H9 (cell line): Measurements from ENCODE around the gene NR4A2. TPM values are rescaled to one million over a fixed set of nuclear protein-coding genes. Genes with fewer than 3 reads are reported as not detected.

Experiments
- DNase-seq: peaks from one replicate; pipeline ENCODE4 v3.0.0-alpha.2; 2017
- H2AFZ ChIP-seq: one replicate; pipeline ENCODE4 v1.6.1; 2013; ENCODE audit warnings: mild to moderate bottlenecking, low read length, control low read depth, moderate library complexity
- H2AK5ac ChIP-seq: 2 replicates; pipeline ENCODE4 v1.6.1; 2013; ENCODE audit warnings: low read length, control low read depth, mixed read lengths; ENCODE audit not compliant: insufficient read length
- H2BK120ac ChIP-seq: one replicate; pipeline ENCODE4 v1.6.1; 2013; ENCODE audit warnings: low read depth, mild to moderate bottlenecking, low read length, control low read depth, inconsistent platforms; ENCODE audit not compliant: poor library complexity, severe bottlenecking
- H2BK12ac ChIP-seq: 2 replicates; pipeline ENCODE4 v1.6.1; 2013; ENCODE audit warnings: low read length, control low read depth, mixed read lengths, low read depth; ENCODE audit not compliant: insufficient read length
- H2BK15ac ChIP-seq: 2 replicates; pipeline ENCODE4 v1.6.1; 2013; ENCODE audit warnings: low read depth, low read length, control low read depth
- H2BK20ac ChIP-seq: one replicate; pipeline ENCODE4 v1.6.1; 2013; ENCODE audit warnings: low read depth, mild to moderate bottlenecking, low read length, control low read depth, inconsistent platforms; ENCODE audit not compliant: poor library complexity, severe bottlenecking
- H2BK5ac ChIP-seq: 2 replicates; pipeline ENCODE4 v1.6.1; 2013; ENCODE audit warnings: low read length, control low read depth, mixed read lengths; ENCODE audit not compliant: insufficient read length
- H3K14ac ChIP-seq: 2 replicates; pipeline ENCODE4 v1.6.1; 2013; ENCODE audit warnings: low read length, control low read depth; ENCODE audit not compliant: insufficient read depth
- H3K18ac ChIP-seq: 2 replicates; pipeline ENCODE4 v1.6.1; 2013; ENCODE audit warnings: low read depth, mild to moderate bottlenecking, mixed read lengths, low read length, control low read depth; ENCODE audit not compliant: insufficient read length
- H3K23ac ChIP-seq: 2 replicates; pipeline ENCODE4 v1.6.1; 2013; ENCODE audit warnings: low read length, control low read depth, mixed read lengths, low read depth; ENCODE audit not compliant: insufficient read length
- H3K23me2 ChIP-seq: 2 replicates; pipeline ENCODE4 v1.6.1; 2013; ENCODE audit warnings: low read depth, mild to moderate bottlenecking, mixed read lengths, low read length, control low read depth; ENCODE audit not compliant: insufficient read length, poor library complexity, severe bottlenecking
- H3K27ac ChIP-seq: 2 replicates; pipeline ENCODE4 v1.5.1; 2013; ENCODE audit warnings: low read length, control low read depth, mixed read lengths, low read depth; ENCODE audit not compliant: insufficient read length
- H3K27me3 ChIP-seq: 2 replicates; pipeline ENCODE4 v1.6.1; 2013; ENCODE audit warnings: low read length, control low read depth, inconsistent platforms; ENCODE audit not compliant: insufficient read depth
- H3K4ac ChIP-seq: 2 replicates; pipeline ENCODE4 v1.6.1; 2013; ENCODE audit warnings: low read depth, mild to moderate bottlenecking, control low read depth, inconsistent platforms, low read length, moderate library complexity
- H3K4me1 ChIP-seq: 2 replicates; pipeline ENCODE4 v1.6.1; 2013; ENCODE audit warnings: low read length, control low read depth, inconsistent platforms; ENCODE audit not compliant: insufficient read depth
- H3K4me2 ChIP-seq: 2 replicates; pipeline ENCODE4 v1.6.1; 2013; ENCODE audit warnings: low read length, control low read depth, mixed read lengths; ENCODE audit not compliant: insufficient read length, insufficient read depth
- H3K56ac ChIP-seq: 2 replicates; pipeline ENCODE4 v1.6.1; 2013; ENCODE audit warnings: low read depth, mild to moderate bottlenecking, mixed read lengths, low read length, control low read depth; ENCODE audit not compliant: insufficient read length
- H3K79me1 ChIP-seq: 2 replicates; pipeline ENCODE4 v1.6.1; 2013; ENCODE audit warnings: low read depth, mild to moderate bottlenecking, moderate library complexity, low read length, control low read depth, inconsistent platforms; ENCODE audit not compliant: insufficient read depth, poor library complexity, severe bottlenecking
- H3K79me2 ChIP-seq: 2 replicates; pipeline ENCODE4 v1.6.1; 2013; ENCODE audit warnings: low read length, control low read depth, inconsistent platforms; ENCODE audit not compliant: insufficient read depth
- H3K9ac ChIP-seq: 2 replicates; pipeline ENCODE4 v1.6.1; 2013; ENCODE audit warnings: low read length, control low read depth, mixed read lengths; ENCODE audit not compliant: insufficient read length; ENCODE audit errors: extremely low read depth
- H3K9me3 ChIP-seq: one replicate; pipeline ENCODE4 v1.6.1; 2013; ENCODE audit warnings: low read depth, low read length, inconsistent platforms; ENCODE audit not compliant: control insufficient read depth
- H3T11ph ChIP-seq: one replicate; pipeline ENCODE4 v1.6.1; 2013; ENCODE audit warnings: mild to moderate bottlenecking, low read length, control low read depth, inconsistent platforms
- H4K20me1 ChIP-seq: one replicate; pipeline ENCODE4 v1.6.1; 2013; ENCODE audit not compliant: control insufficient read depth, insufficient read length, insufficient read depth
- H4K5ac ChIP-seq: 2 replicates; pipeline ENCODE4 v1.6.1; 2013; ENCODE audit warnings: low read depth, mild to moderate bottlenecking, mixed read lengths, low read length, control low read depth; ENCODE audit not compliant: insufficient read length
- H4K8ac ChIP-seq: replicated peaks from 2 replicates; pipeline ENCODE4 v1.6.1; 2013; ENCODE audit warnings: low read length, control low read depth, mixed read lengths, low read depth; ENCODE audit not compliant: insufficient read length
- H4K91ac ChIP-seq: 2 replicates; pipeline ENCODE4 v1.6.1; 2013; ENCODE audit warnings: low read depth, mild to moderate bottlenecking, moderate library complexity, mixed read lengths, low read length, control low read depth; ENCODE audit not compliant: insufficient read length
- H3K27ac Mint-ChIP-seq, 3 experiments: 2 replicates in 2 of 3; 3 replicates in 1 of 3; pipeline ENCODE4 v1.8.0; 2020 to 2021; ENCODE audit warnings: mixed read lengths in 3 of 3, mild to moderate bottlenecking in 1 of 3, moderate library complexity in 1 of 3
- H3K27me3 Mint-ChIP-seq: 2 replicates; pipeline ENCODE4 v1.8.0; 2021; ENCODE audit warnings: low read depth, mild to moderate bottlenecking, moderate library complexity, mixed read lengths
- H3K36me3 Mint-ChIP-seq, 3 experiments: 2 replicates in 2 of 3; 3 replicates in 1 of 3; pipeline ENCODE4 v1.8.0; 2020 to 2021; ENCODE audit warnings: low read depth in 3 of 3, mixed read lengths in 3 of 3; ENCODE audit not compliant: insufficient read depth in 1 of 3
- H3K4me1 Mint-ChIP-seq, 2 experiments: 2 replicates each; pipeline ENCODE4 v1.8.0; 2020; ENCODE audit warnings: mixed read lengths in 2 of 2
- H3K4me3 Mint-ChIP-seq, 2 experiments: 2 replicates in 1 of 2; 3 replicates in 1 of 2; pipeline ENCODE4 v1.8.0; 2020 to 2021; ENCODE audit warnings: mild to moderate bottlenecking in 2 of 2, mixed read lengths in 2 of 2, moderate library complexity in 1 of 2
- H3K9me3 Mint-ChIP-seq, 2 experiments: 2 replicates in 1 of 2; 3 replicates in 1 of 2; pipeline ENCODE4 v1.8.0; 2020; ENCODE audit warnings: mild to moderate bottlenecking in 2 of 2, mixed read lengths in 2 of 2, moderate library complexity in 1 of 2
- WGBS: extraction: QIAGEN DNeasy Blood & Tissue Kit; methylation state at CpG from one replicate; pipeline ENCODE4 v1.1.7; 2013; ENCODE audit warnings: missing lambda C conversion rate, low lambda C conversion rate, mixed read lengths; ENCODE audit not compliant: insufficient read length; ENCODE audit errors: extremely low coverage; 5-methylcytosine and 5-hydroxymethylcytosine counted together
- total RNA-seq: library from RNA; stranded (reverse); gene quantifications from 2 replicates; pipeline ENCODE4 v1.2.1, GENCODE V29; 2021
- TF ChIP-seq, protein P1 (sequence below): fragments of 200-600 bp; sonication (generic); conservative IDR thresholded peaks from 3 replicates; pipeline ENCODE4 v1.8.0; 2021; ENCODE audit warnings: antibody characterized with exemption, mild to moderate bottlenecking

The NR4A2 gene
- total RNA-seq, 1 experiment from 2014 or later = 2.0 TPM

DNA sequence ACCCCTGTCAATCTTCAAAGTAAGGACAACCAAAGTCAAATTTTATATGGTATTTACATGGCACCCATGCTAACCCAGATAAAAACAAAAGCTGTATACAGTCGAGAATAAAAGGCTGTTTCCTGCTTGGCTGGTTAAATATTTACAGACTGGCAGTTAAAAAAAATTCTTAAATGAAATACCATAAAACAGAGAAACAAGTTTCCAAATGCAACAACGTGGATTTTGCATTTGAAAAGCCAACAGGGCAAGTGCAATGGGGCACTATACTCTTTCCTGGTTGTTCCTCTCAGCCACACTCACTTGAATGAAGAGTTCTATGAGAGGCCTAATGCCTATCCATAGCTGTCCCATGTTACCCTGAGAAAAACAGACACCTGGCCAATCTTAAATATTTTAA is 6.1 kb upstream of the NR4A2 start:
- no peaks in the 10 kb centered on the region; the same call in 1 of the 2 replicates for H3K4me1 ChIP-seq
- no peaks in the 10 kb centered on the region for H3K79me1 ChIP-seq
- no peak overlapping the region for H3K9ac ChIP-seq
- Mint-ChIP-seq H3K27ac (no peak overlapping the region), H3K36me3 (no peaks in the 10 kb centered on the region; a peak in 1 of 7 replicates), H3K4me1 (peaks cover 40 to 41% of the 10 kb centered on the region in 2 experiments), H3K4me3 (no peak overlapping the region), H3K27me3 (peaks cover 8% of the 10 kb centered on the region; the same call in 1 of the 2 replicates), H3K9me3 (no peaks in the 10 kb centered on the region; a peak in 1 of 5 replicates)
- peaks cover 24% of the 10 kb centered on the region for H3K23me2 ChIP-seq
- H3K18ac ChIP-seq = no peak overlapping the region
- TF ChIP-seq, protein P1, sequence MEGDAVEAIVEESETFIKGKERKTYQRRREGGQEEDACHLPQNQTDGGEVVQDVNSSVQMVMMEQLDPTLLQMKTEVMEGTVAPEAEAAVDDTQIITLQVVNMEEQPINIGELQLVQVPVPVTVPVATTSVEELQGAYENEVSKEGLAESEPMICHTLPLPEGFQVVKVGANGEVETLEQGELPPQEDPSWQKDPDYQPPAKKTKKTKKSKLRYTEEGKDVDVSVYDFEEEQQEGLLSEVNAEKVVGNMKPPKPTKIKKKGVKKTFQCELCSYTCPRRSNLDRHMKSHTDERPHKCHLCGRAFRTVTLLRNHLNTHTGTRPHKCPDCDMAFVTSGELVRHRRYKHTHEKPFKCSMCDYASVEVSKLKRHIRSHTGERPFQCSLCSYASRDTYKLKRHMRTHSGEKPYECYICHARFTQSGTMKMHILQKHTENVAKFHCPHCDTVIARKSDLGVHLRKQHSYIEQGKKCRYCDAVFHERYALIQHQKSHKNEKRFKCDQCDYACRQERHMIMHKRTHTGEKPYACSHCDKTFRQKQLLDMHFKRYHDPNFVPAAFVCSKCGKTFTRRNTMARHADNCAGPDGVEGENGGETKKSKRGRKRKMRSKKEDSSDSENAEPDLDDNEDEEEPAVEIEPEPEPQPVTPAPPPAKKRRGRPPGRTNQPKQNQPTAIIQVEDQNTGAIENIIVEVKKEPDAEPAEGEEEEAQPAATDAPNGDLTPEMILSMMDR = no peak
- H2BK120ac ChIP-seq = no peak overlapping the region
- H4K5ac ChIP-seq = no peak overlapping the region
- H3T11ph ChIP-seq = no peak overlapping the region
- H3K14ac ChIP-seq = no peak overlapping the region
- H3K23ac ChIP-seq = no peak overlapping the region
- H4K20me1 ChIP-seq = no peaks in the 10 kb centered on the region
- no peak overlapping the region for H4K91ac ChIP-seq
- H3K79me2 ChIP-seq = no peaks in the 10 kb centered on the region
- no peak overlapping the region for H3K4me2 ChIP-seq
- no CpG with 5 or more reads among the region's 2 CpGs for WGBS
- H2BK15ac ChIP-seq = no peak overlapping the region
- H2BK20ac ChIP-seq = no peak overlapping the region
- no peak for DNase-seq
- H2AK5ac ChIP-seq = no peak overlapping the region
- H3K9me3 ChIP-seq = no peaks in the 10 kb centered on the region
- H3K27ac ChIP-seq = no peak overlapping the region
- no peaks in the 10 kb centered on the region for H3K27me3 ChIP-seq
- no peak overlapping the region for H3K56ac ChIP-seq
- H2BK5ac ChIP-seq = no peak overlapping the region
- no peak overlapping the region for H2AFZ ChIP-seq
- no peak overlapping the region for H3K4ac ChIP-seq
- H4K8ac ChIP-seq = no peak overlapping the region
- H2BK12ac ChIP-seq = no peak overlapping the region
